AG09319 (cell line): ENCODE results near the gene POR.
"Not testable (repeated sequence)": the region's sequence is repeated elsewhere in the genome, so short reads cannot be mapped to it uniquely, and the experiment has no call there.

ENCODE experiments used
- DNase-seq: peaks from one replicate; pipeline ENCODE4 v3.0.0-alpha.2; 2010; ENCODE audit warnings: low read depth; ENCODE audit errors: extremely low read depth
- TF ChIP-seq, protein P1 (sequence below): IDR thresholded peaks from 2 replicates; pipeline ENCODE4 v1.5.1; 2011; ENCODE audit warnings: low read depth, mild to moderate bottlenecking, inconsistent platforms, low read length, moderate library complexity

Gene POR

DNA sequence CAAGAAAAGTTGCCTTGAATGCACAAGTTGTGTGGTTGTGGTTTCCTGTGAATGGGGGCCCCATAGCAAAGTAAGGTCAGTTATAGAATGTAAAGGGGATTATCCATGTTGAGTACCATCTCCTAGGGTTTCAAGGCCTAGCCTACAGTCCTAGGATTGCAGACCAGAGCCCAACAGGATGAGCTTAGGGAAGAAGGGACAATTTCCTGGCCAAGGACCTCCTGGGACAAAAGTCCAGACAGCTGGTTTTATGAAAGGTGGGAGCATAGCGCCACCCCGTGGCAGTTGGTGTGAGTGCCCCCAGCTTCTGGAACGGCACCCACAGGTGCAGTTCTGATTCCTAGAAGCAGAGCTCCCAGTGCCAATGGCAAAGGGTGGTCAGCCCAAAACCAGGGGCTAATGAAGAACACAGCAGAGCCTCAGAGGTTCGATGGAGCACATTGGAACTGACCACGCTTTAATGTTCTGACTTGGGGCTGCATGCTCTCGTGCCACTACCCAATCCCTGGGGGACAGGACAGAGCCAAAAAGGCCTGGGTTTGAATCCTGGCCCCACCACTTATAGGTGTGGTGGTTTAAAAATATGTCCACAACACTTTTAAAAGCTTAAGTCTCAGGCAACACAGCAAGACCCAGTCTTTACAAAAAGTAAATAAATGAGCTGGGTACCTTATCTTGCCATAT lies 105.2 kb downstream of the POR start:
- peak; percentile 25 for DNase-seq
- TF ChIP-seq, protein P1, sequence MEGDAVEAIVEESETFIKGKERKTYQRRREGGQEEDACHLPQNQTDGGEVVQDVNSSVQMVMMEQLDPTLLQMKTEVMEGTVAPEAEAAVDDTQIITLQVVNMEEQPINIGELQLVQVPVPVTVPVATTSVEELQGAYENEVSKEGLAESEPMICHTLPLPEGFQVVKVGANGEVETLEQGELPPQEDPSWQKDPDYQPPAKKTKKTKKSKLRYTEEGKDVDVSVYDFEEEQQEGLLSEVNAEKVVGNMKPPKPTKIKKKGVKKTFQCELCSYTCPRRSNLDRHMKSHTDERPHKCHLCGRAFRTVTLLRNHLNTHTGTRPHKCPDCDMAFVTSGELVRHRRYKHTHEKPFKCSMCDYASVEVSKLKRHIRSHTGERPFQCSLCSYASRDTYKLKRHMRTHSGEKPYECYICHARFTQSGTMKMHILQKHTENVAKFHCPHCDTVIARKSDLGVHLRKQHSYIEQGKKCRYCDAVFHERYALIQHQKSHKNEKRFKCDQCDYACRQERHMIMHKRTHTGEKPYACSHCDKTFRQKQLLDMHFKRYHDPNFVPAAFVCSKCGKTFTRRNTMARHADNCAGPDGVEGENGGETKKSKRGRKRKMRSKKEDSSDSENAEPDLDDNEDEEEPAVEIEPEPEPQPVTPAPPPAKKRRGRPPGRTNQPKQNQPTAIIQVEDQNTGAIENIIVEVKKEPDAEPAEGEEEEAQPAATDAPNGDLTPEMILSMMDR = peak; percentile 94

DNA sequence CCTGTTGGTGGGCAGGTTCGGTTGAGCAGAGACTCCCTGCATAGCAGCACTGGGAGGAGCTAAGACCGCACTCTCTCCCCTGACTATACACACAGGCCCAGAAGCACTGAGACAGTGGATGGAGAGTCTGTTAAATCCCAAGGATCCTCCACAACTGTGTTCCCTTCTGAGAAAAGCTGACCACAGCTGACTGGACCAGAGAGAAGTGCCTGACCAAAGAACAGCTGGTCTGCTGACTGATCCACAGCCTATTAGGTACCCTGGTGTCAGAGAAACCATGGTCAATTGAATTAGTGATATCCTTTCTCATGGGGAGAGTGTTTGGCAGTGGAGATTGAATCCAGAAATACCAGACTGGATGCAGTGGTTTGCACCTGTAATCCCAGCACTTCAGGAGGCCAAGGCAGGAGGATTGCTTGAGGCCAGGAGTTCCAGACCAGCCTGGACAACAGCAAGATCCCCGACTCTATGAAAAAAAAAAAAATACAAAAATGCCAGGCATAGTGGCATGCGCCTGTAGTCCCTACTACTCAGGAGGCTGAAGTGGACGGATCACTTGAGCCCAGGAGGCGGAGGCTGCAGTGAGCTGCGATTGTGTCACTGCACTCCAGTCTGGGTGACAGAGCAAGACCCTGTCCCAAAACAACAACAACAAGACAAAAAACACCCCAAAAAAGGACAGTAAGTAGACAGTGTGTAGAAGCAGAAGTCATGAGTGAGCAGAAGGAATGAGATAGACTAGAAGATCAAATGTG lies 107.2 kb downstream of the POR start:
- DNase-seq = no peak
- TF ChIP-seq, protein P1 = no peak

DNA sequence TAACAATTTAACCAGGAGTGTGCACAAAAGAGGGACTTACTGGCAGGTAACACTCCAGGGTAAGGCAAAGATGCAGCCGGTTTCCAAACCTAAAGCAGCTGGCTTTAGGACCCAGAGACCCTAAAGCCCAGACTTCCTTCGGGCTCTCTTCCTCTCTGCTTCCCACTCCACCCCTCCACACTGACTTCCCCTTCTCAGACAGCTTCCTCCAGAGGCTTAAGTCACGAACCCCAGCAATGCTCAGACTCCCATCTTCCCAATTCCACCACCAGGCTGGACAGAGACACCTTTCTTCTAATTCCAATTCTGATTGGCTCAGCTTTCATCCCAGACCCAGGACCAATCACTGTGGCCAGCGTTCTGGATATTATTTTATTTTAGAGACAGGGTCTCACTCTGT lies 108.0 kb downstream of the POR start:
- DNase-seq = no peak
- TF ChIP-seq, protein P1 = no peak

DNA sequence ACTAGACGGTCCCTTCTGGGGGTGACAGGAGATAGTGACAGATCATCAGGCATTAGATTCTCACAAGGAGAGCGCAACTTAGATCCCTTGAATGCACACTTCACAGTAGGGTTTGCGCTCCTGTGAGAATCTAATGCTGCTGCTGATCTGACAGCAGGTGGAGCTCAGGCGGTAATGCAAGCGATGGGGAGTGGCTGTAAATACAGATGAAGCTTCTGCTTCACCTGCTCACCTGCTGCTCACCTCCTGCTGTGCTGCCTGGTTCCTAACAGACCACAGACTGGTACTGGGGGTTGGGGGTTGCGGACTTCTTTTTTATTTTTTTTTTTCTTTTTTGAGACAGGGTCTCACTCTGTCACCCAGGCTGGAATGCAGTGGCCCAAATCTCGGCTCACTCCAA lies 114.7 kb downstream of the POR start:
- DNase-seq = not testable (repeated sequence)

DNA sequence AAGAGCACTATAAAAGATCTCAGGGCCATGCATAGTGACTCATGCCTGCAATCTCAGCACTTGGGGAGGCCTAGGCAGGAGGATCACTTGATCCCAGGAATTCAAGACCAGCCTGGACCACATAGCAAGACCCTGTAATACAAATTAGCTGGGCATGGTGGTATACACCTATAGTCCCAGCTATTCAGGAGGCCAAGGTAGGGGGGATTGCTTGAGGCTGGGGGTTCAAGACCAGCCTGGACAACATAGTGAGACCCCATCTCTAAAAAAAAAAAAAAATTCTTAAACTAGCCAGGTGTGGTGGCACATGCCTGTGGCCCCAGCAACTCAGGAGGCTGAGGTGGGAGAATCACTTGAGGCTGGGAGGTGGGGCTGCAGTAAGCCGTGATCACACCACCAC lies 117.0 kb downstream of the POR start:
- no peak for DNase-seq
- TF ChIP-seq, protein P1 = no peak
